Measurements from ENCODE around the gene HAS3. TPM values are rescaled to one million over a fixed set of nuclear protein-coding genes. Genes with fewer than 3 reads are reported as not detected.

The HAS3 gene
- polyA plus RNA-seq, 1 donor (not counting 4 experiments of a cell fraction or from before 2014, with no cell fraction given): 132 TPM

DNA sequence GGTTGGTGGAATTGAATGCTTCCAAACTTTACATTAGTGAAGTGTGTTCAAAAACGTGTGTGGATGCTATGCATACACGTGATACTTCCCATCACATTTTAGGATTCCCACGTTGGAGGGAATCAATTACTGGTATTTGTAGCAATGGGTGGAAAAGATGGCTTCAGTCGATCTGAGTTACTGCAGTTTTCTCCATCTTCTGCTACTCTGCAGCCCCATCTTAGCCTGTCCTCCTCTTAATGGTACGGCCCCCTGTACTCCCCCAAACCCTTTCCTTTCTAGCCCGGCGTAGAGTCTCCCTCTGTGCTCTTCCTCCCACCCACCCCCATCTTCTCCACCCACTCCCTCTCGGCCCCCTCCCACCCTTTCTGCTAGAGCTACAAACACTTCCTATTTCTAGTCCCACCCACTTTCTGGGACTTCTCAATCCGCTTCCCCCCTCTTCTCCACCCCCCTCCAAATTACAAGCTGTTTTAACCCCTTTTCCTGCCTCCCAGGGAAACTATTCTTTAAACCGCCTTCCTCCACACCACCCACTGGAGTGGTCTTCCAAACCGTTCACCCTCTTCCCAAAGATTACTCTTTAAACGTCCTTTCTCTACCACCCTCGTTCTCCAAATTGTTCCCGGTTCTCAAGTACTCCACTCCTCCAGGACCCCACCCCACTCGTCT lies 25.9 kb downstream of the HAS3 start:
- peak overlapping the region; percentile 89 for H3K27ac ChIP-seq (ENCODE audit: control insufficient read depth, insufficient read depth, low read length)
- no peaks in the 10 kb centered on the region for H3K27me3 ChIP-seq (ENCODE audit: control insufficient read depth, extremely low read depth, insufficient read depth, low read length)
- H2AFZ ChIP-seq (ENCODE audit: control insufficient read depth, low read length): no peak overlapping the region
- H3K36me3 ChIP-seq (ENCODE audit: control insufficient read depth in 2 of 2, extremely low read depth in 1 of 2, insufficient read depth in 2 of 2, low read length in 2 of 2): peaks cover 4 to 18% of the 10 kb centered on the region in 2 experiments
- FAIRE-seq: no peak
- H3K9me1 ChIP-seq (ENCODE audit: control insufficient read depth, extremely low read depth, insufficient read depth, low read length): peaks cover 3% of the 10 kb centered on the region
- H3K9ac ChIP-seq (ENCODE audit: control insufficient read depth, extremely low read depth, insufficient read depth, low read length): peak overlapping the region; percentile 96
- peak overlapping the region; percentile 92 for H3K4me2 ChIP-seq (ENCODE audit: control insufficient read depth, extremely low read depth, insufficient read depth, low read depth, low read length)
- no peaks in the 10 kb centered on the region for H3K9me3 ChIP-seq (ENCODE audit: control insufficient read depth, low read depth, low read length)
- H4K20me1 ChIP-seq (ENCODE audit: control insufficient read depth, extremely low read depth, insufficient read depth, low read length): peaks cover 2% of the 10 kb centered on the region
- TF ChIP-seq, protein P1, sequence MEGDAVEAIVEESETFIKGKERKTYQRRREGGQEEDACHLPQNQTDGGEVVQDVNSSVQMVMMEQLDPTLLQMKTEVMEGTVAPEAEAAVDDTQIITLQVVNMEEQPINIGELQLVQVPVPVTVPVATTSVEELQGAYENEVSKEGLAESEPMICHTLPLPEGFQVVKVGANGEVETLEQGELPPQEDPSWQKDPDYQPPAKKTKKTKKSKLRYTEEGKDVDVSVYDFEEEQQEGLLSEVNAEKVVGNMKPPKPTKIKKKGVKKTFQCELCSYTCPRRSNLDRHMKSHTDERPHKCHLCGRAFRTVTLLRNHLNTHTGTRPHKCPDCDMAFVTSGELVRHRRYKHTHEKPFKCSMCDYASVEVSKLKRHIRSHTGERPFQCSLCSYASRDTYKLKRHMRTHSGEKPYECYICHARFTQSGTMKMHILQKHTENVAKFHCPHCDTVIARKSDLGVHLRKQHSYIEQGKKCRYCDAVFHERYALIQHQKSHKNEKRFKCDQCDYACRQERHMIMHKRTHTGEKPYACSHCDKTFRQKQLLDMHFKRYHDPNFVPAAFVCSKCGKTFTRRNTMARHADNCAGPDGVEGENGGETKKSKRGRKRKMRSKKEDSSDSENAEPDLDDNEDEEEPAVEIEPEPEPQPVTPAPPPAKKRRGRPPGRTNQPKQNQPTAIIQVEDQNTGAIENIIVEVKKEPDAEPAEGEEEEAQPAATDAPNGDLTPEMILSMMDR (optimal IDR thresholded peaks at IDR 0.05 in 1 of 3, IDR thresholded peaks at IDR 0.05 in 1 of 3, conservative IDR thresholded peaks at IDR 0.05 in 1 of 3; ENCODE audit: extremely low read depth in 1 of 3, insufficient read depth in 2 of 3, low read length in 3 of 3): no peak
- TF ChIP-seq EZH2 (IDR thresholded peaks at IDR 0.05; ENCODE audit: low read length): no peak
- dilution Hi-C loops (cut with MboI; ENCODE audit: extremely low pct_ligation_motif_present, low sequenced_read_pairs): no loop called here
- peaks cover 21% of the 10 kb centered on the region for H3K4me1 ChIP-seq (ENCODE audit: control insufficient read depth, extremely low read depth, insufficient read depth, low read length)
- peaks cover 87% of the 10 kb centered on the region for H3K79me2 ChIP-seq (ENCODE audit: control insufficient read depth, insufficient read depth, low read length)
- H3K4me3 ChIP-seq (ENCODE audit: control insufficient read depth in 2 of 3, extremely low read depth in 1 of 3, insufficient read depth in 2 of 3, low read depth in 1 of 3, low read length in 3 of 3): peak overlapping the region; percentile 95 to 99 (median 96)
- no peak for DNase-seq (ENCODE audit: low read depth, low spot score)

DNA sequence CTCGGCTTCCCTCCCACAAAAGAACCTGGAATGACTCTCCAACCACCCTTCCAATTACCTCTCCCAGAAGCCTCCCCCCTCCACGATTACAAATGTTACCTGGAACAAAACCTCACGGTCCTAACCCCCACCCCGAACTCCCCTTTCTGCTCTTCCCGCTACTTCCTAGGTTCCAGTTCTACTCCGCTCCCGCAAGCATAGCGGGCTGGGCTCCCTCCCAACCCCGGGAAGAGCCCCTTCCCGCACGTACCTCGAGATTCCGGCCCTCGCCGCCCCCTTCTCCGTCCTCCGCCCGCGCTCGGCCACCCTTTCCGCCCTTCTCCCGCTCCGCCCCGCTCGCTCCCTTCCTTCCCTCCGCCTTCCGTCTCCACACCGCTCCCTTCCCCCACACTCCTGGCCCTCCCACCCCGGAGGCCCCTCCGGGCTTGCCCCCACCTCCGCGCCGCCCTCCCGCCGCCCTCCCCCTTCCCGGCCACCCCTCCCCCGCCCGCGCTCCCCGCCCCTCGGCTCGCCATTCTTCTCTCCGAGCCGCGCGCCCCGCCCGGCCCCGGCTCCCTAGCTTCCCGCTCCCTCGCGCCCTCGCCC lies 26.5 kb downstream of the HAS3 start:
- H2AFZ ChIP-seq (ENCODE audit: control insufficient read depth, low read length): peak overlapping the region; percentile 33
- DNase-seq (ENCODE audit: low read depth, low spot score) (no peak), FAIRE-seq (no peak)
- dilution Hi-C loops (cut with MboI; ENCODE audit: extremely low pct_ligation_motif_present, low sequenced_read_pairs): no loop called here
- H3K79me2 ChIP-seq (ENCODE audit: control insufficient read depth, insufficient read depth, low read length): peaks cover 89% of the 10 kb centered on the region
- peak overlapping the region; percentile 89 for H3K27ac ChIP-seq (ENCODE audit: control insufficient read depth, insufficient read depth, low read length)
- H3K9me1 ChIP-seq (ENCODE audit: control insufficient read depth, extremely low read depth, insufficient read depth, low read length): peaks cover 3% of the 10 kb centered on the region
- peaks cover 7 to 22% of the 10 kb centered on the region in 2 experiments for H3K36me3 ChIP-seq (ENCODE audit: control insufficient read depth in 2 of 2, extremely low read depth in 1 of 2, insufficient read depth in 2 of 2, low read length in 2 of 2)
- TF ChIP-seq EZH2 (IDR thresholded peaks at IDR 0.05; ENCODE audit: low read length): no peak
- TF ChIP-seq, protein P1 (optimal IDR thresholded peaks at IDR 0.05 in 1 of 3, IDR thresholded peaks at IDR 0.05 in 1 of 3, conservative IDR thresholded peaks at IDR 0.05 in 1 of 3; ENCODE audit: extremely low read depth in 1 of 3, insufficient read depth in 2 of 3, low read length in 3 of 3): peak in 1 of 3 experiments; percentile 1
- peak overlapping the region; percentile 92 for H3K4me2 ChIP-seq (ENCODE audit: control insufficient read depth, extremely low read depth, insufficient read depth, low read depth, low read length)
- H3K27me3 ChIP-seq (ENCODE audit: control insufficient read depth, extremely low read depth, insufficient read depth, low read length): no peaks in the 10 kb centered on the region
- peak overlapping the region; percentile 95 to 99 (median 96) for H3K4me3 ChIP-seq (ENCODE audit: control insufficient read depth in 2 of 3, extremely low read depth in 1 of 3, insufficient read depth in 2 of 3, low read depth in 1 of 3, low read length in 3 of 3)
- H4K20me1 ChIP-seq (ENCODE audit: control insufficient read depth, extremely low read depth, insufficient read depth, low read length): peaks cover 2% of the 10 kb centered on the region
- H3K9me3 ChIP-seq (ENCODE audit: control insufficient read depth, low read depth, low read length): no peaks in the 10 kb centered on the region
- H3K4me1 ChIP-seq (ENCODE audit: control insufficient read depth, extremely low read depth, insufficient read depth, low read length): peaks cover 21% of the 10 kb centered on the region
- peak overlapping the region; percentile 96 for H3K9ac ChIP-seq (ENCODE audit: control insufficient read depth, extremely low read depth, insufficient read depth, low read length)
